GM21447 (cell line): ENCODE measurements around the gene ZNF831.

Source experiments
- ATAC-seq: cut with Tn5 transposase; IDR thresholded peaks from one replicate; pipeline ENCODE4 v1.9.1; 2021; ENCODE audit not compliant: unreplicated experiment

Gene ZNF831

DNA sequence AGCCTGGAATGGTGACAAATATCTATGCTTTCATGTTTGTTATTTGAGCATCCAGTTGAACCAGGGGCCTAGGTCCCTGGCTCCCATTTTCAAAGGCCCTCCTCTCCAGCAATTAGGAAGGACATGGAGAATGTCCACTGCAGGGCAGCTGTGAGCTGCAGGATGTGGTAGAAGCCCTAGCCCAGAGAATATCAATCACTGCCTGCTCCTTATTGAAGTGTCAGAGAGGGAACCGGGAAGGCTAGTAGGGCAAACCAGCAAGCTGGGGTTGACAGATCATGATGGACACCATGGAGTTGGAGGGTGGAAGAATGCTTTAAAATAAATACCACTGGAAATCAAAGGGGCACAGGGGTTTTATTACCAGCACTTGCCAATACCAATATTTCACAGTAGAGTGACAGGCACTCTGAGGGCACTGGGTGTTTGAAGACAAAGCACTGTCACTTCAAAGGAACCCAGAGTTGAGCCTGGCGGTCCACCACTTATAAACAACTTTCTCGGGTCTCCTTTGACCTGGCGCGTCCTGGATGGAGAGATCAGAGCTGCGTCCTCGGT lies 47.7 kb downstream of the ZNF831 start:
- ATAC-seq: no peak

- no peak for ATAC-seq
Measured at GRCh38 chr20:59214073-59214472, 50.5 kb downstream of the ZNF831 start.

GRCh38 chr20:59214606-59215547 lies 51.3 kb downstream of the ZNF831 start:
- no peak for ATAC-seq

DNA sequence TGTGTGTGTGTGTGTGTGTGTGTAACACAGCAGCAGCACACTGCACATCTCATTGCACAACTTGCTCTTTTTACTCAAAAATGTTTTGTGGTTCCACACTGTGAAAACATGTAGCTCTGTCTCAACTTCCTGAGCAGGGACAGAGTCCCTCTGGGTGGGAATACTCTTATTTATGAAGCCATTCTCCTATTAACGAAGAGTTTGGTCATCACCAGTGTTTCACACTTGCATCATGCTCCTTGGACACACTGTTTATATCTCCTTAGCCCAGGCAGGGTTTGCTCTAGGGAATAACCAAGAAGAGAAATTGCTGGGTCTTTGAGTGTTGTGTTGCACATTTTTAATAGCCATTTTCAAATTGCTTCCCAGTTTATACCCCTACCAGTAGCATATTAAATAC lies 53.6 kb downstream of the ZNF831 start:
- no peak for ATAC-seq

DNA sequence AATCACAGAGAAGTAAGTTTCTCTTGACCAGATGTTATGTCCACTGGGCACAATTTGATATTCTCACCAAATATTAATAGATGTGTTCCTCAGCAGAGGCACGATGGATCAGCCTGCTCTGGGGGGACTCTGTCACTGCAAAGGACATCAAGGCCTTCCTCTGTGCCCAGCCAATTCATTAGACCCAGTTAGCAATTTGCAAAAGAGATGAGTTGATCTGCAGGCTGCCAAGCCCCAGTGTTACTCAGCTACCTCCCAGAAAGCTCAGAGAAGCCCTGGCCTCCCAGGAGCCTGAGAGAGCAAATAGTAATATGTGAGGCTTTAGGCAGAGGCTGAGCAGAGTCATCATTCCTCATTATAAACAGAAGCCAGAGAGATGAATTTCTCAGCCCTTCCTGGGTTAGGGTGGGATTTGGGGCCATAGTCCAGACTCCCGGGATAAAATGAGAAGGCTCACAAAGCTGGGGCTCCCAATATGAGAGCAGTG lies 54.2 kb downstream of the ZNF831 start:
- ATAC-seq: no peak

DNA sequence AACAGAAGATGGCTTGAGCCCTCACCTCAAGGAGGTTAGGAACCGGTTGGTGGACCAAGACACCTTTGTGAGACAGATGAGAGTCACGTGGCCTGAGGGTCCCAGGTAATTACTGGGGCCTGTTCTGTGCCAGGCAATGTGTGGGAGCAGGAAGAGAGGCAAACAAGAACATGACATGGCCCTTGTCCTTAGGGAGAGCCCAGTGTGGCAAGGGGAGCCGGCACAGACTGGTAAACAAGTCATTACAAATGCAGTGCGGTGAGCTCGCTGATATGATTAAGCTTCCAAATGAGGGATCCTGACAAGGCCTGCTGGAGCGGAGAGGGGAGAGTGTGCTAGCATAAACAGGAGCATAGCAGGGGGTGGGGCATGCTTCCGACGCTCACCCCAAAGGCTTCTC lies 55.6 kb downstream of the ZNF831 start:
- no peak for ATAC-seq

DNA sequence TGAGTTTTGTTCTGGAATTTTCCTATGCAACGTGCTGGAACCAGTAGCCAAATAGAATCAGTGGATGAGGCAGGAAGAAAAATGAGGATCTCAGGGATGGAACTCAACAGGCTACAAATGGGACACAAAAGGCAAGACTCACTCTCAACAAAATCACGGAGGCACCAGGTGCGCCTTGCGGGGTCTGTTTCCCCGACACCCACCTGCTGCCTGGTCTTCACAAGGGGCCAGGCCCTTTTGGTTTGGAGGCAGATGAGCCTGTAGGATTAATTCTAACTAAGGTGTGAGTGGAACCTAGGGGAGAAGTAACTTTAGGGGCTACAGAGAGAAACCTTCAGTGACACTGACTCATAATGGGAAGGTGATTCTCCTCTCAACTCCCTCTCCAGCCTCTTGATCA lies 56.5 kb downstream of the ZNF831 start:
- no peak for ATAC-seq

GRCh38 chr20:59221049-59221706 lies 57.6 kb downstream of the ZNF831 start:
- ATAC-seq: no peak

DNA sequence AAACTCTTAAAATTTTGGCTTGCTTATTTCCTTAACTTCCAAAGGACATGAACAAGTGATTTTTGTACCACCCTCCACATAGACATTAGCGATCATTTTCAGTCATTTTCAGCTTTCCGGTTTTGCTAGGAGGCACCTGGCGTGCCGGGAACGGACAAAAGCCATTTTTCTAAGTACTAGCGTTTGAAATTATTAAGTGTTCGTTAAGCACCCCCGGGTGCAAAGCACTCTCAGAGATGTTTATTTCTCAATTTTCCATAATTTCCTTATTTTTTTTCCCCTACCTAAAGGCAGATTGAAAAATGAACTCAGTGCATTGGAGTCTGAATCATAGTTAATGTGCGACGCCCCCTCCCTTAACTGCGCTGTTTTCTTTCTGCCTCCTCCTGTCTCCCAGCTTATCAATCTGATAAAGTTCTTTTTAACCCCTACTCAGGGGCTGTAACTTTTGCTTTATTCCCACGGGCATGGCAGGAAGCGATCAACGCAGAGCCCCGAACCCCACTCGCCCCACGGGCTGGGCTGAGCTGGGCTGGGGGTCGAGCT lies 58.2 kb downstream of the ZNF831 start:
- ATAC-seq: no peak

- no peak for ATAC-seq
Measured at GRCh38 chr20:59222253-59223181, 58.9 kb downstream of the ZNF831 start.

DNA sequence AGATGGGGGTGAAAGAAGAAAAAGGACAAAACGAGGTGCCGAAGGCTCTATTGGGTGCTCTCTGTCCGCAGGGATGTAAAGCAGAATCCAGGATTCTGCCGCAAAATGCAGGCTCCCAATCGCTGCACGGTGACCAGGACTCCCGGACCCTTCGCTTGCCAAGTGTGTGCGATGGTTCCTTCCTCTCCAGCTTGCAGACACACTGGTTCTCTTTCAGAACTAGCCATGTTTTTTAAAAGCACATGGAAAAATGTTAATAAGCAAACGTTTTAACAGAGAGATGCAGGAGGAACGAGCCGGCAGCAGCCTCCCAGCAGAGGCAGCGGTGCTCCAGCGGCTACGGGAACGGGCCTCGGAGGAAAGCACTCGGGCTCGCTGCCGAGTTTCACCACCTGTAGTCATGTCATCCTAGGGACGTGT lies 59.6 kb downstream of the ZNF831 start:
- no peak for ATAC-seq

DNA sequence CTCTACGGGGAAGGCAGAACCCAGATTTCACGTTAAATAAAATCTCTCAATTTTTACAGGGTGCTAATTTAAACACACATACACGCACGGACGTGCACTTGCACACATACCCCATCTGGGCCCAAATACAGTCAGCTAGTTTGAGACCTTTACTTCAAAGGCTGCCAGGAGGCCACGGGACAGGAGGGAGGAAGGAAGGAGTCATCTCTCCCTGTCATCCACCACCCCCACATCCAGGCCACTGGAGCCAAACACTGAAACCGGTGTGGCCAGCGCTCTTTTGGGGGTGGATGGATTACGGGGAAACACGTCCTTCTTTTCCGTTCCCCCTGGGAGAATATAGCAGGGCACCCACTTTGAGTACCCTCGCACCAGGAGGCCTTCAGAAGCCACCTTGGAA lies 60.1 kb downstream of the ZNF831 start:
- ATAC-seq: no peak

GRCh38 chr20:59224236-59224635 lies 60.6 kb downstream of the ZNF831 start:
- ATAC-seq: no peak

- no peak for ATAC-seq
Measured at GRCh38 chr20:59230385-59230784, 66.8 kb downstream of the ZNF831 start.

DNA sequence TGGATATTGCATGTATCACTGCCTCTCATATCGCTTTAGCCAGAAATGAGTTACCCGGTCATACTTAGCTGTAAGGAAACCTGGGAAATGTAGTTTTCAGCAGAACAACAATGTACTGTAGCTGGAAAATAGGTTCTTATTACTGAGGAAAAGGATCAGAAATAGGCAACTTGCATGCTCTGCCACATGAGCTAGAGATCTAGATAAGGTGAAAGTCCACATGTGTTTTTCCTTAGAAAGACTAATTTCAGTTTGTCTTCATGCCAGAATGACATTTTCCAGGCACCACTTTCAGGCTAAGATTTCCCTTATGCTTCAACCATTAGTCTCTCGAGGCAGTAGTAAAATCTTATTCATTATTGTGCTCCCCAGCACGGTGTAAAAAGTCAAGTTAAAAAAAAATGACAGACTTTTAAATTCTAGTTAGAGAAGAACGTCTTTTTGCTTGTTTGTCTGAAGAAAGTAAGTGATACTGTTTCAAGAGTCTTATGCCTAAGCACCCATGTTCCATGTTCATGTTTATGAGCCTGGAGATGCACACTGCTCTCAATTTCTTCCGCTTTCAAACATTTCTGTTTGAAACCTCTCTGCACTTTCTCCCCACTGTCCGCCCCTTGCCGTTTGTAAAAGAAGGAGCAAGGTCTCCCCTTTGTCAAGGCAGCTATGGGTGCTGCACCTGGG lies 67.6 kb downstream of the ZNF831 start:
- no peak for ATAC-seq

DNA sequence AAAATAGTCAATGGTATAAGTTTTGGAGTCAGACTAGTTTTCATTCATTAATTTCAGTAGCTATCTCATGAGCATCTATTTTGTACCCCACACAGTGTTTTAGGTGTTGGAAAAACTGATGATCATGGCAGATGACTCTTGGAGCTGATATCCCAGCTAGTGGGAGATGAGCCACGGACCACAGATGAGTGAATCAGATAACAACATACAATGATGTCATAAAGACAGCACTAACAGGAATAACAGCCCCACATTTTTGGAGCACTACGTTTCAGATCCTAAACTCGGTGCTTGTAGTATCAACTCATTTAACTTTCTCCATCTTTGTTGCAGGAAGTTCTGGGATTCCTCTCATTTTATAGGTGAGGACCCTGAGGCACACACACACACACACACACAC lies 69.0 kb downstream of the ZNF831 start:
- no peak for ATAC-seq

DNA sequence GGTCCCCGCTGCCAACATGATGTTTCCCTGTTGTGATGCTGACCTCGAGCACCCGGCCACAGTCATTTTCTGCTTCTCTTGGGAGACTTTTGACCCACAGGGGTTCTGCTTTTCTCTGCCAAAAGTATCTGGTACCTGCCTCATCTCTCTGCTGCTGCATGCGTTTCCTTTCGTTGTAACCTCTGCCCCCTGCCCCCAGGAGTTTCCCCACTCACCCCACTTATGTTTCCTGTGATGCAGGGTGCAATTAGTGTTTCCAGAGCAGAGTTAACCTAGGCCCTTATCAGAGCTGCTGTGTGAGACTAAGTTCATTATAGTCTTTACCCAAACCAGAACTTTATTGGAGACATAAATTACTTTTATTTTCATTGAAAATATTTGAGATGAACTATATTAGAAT lies 71.6 kb downstream of the ZNF831 start:
- no peak for ATAC-seq

DNA sequence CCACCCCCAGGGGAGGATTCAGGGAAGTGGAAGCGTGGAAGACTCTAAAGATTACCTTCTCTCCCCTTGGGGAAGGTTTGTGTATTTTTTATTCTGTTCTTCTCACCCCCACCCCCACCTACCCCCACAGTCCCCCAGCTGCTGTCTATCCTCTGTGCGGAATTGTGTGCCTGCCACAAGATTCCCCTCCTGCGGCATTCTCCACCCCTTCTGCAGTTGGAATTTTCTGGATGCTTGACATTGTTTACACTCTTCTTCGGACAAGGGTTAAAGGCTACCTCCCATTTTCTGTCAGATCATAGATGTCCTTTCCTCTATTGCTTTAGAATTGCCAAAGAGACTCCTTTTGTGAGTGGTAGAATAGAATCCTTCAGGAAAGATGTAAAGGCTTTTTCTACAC lies 76.4 kb downstream of the ZNF831 start:
- no peak for ATAC-seq

DNA sequence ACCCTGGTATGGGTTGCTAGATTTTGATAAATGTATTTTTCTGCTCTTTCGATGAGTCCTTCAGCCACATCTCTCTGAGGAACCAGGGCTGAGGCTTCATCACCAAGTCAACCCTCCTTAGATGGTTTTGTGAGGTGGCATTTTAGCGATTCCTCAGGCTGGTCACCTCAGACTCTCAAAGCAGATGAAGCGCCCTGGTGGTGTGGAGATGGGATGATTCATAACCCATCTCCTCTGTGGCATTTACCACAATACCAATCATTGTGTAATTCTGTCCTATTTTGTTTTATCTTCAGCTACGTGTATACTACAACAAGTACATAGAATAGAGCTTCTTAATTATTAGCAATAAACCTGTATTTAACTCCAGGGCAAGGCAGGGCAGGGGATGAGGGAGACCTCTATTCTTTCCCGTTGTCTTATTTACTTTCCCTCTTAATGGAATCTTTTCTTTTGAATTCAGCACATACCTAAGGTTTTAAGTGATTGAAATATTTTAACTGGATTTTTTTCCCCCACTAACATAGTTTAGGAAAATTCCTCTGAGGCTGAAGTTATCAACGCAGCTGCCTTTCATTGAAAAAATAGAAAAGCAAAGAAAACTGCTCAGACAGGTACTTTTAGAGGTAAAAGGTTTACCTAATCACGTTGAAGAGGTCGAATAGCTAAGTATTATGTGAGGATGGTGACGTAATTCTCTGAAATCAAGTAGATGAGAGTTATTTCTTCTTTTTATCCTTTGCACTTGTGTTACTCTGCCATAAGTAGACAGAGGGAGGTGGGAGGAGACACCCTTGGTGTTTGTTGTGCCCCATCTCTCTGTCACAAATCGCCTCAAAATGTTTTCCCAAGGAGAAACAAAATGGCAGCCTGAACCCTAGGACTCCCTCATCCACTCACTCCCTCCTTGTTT lies 79.3 kb downstream of the ZNF831 start:
- no peak for ATAC-seq
